ENCODE data around the gene PPFIBP2. TPM values are rescaled to one million over a fixed set of nuclear protein-coding genes. Genes with fewer than 3 reads are reported as not detected.

PPFIBP2 gene
- total RNA-seq, 1 experiment from 2014 or later, result 21.5 TPM

DNA sequence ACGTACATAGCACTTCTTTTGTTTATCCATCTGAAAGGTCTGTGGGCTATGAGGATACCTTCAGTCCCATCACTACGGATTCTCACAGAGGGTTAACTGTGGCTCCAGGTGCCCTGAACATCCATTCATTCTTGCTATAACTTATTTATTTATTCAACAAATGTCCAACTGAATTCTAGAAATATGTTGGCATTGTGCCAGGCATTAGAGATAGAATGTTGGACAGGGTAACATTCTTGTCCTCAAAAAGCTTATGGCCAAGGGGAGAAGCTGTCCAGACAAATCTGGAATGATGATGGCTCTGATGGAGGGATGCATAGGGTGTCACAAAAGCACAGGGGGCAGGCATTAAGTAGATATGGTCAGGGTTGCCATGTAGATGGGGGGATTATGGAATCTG lies 20.1 kb upstream of the PPFIBP2 start:
- BruUV-seq (replicated peaks), result no TSS peak
- Histone ChIP-seq H3K9me3 (ENCODE audit: control insufficient read depth, insufficient read depth, low read depth, low read length) (no peaks in the 10 kb centered on the region), H3K27ac (ENCODE audit: low read length) (no peak overlapping the region), H3K4me3 (ENCODE audit: low read depth in 2 of 2, low read length in 2 of 2) (no peak overlapping the region), H3K4me1 (ENCODE audit: control insufficient read depth, insufficient read depth, low read length) (no peaks in the 10 kb centered on the region), H3K27me3 (ENCODE audit: control insufficient read depth, insufficient read depth, low read length) (peaks cover 10% of the 10 kb centered on the region; the same call in 1 of the 2 replicates), H3K36me3 (ENCODE audit: control insufficient read depth, insufficient read depth, low read length) (no peaks in the 10 kb centered on the region)
- ATAC-seq (no peak), DNase-seq (ENCODE audit: low read depth, low spot score) (no peak)
- in situ Hi-C loops (cut with HindIII; ENCODE audit: low pct_unique_long_range_greater_than_20kb, low sequenced_read_pairs), result no loop called here
- POLR2A ChIA-PET, result no interaction called here
- TF ChIP-seq, protein P1, sequence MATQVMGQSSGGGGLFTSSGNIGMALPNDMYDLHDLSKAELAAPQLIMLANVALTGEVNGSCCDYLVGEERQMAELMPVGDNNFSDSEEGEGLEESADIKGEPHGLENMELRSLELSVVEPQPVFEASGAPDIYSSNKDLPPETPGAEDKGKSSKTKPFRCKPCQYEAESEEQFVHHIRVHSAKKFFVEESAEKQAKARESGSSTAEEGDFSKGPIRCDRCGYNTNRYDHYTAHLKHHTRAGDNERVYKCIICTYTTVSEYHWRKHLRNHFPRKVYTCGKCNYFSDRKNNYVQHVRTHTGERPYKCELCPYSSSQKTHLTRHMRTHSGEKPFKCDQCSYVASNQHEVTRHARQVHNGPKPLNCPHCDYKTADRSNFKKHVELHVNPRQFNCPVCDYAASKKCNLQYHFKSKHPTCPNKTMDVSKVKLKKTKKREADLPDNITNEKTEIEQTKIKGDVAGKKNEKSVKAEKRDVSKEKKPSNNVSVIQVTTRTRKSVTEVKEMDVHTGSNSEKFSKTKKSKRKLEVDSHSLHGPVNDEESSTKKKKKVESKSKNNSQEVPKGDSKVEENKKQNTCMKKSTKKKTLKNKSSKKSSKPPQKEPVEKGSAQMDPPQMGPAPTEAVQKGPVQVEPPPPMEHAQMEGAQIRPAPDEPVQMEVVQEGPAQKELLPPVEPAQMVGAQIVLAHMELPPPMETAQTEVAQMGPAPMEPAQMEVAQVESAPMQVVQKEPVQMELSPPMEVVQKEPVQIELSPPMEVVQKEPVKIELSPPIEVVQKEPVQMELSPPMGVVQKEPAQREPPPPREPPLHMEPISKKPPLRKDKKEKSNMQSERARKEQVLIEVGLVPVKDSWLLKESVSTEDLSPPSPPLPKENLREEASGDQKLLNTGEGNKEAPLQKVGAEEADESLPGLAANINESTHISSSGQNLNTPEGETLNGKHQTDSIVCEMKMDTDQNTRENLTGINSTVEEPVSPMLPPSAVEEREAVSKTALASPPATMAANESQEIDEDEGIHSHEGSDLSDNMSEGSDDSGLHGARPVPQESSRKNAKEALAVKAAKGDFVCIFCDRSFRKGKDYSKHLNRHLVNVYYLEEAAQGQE (IDR thresholded peaks at IDR 0.05; ENCODE audit: insufficient read depth in 1 of 2, low read depth in 2 of 2, low read length in 1 of 2), result no peak
- TF ChIP-seq SIN3A (IDR thresholded peaks at IDR 0.05; ENCODE audit: borderline replicate concordance, insufficient read depth, low read depth, low read length) (no peak), TCF7L2 (IDR thresholded peaks at IDR 0.05; ENCODE audit: low read depth, low read length) (no peak), POLR2AphosphoS5 (IDR thresholded peaks at IDR 0.05; ENCODE audit: low read depth, low read length) (no peak), CTCF (IDR thresholded peaks at IDR 0.05) (no peak)
- CTCF ChIA-PET, result no interaction called here
- intact Hi-C loops (cut with micrococcal nuclease; ENCODE audit: unreplicated experiment), result no loop called here

DNA sequence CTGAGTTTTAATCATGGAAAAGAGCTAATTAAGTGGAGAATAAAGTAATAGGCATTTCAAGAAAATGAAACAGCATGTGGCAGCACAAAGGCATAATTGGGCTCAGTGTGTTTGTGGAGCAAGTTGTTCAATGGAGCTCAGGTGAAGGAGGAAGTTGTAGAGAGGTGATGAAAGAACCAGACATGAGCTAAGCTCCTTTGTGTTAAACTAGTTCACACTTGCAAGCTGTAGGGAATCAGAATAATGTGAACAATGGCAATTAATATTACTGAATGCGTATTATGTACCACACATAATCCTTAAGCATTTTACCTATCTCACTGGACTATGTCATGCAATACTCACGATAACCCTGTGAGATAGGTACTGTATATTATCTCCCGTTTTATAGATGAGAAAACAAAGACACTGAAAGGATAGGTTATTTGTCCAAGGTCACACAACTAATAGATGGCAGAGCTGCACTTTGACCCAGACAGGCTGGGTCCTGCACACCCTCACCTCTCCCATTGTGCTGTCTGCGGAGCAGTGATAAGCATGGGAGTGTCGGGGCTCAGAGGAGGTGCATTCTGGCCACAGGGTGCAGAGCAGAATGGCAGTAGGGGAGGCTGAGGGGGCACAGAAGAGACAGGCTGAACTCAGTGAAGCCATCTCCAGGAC lies 19.6 kb upstream of the PPFIBP2 start:
- ChIA-PET POLR2A (no interaction called here), CTCF (no interaction called here)
- DNase-seq (ENCODE audit: low read depth, low spot score) (no peak), ATAC-seq (0 out of 2 replicates have a peak, but pooled peaks have one; percentile 31)
- intact Hi-C loops (cut with micrococcal nuclease; ENCODE audit: unreplicated experiment) (no loop called here), in situ Hi-C loops (cut with HindIII; ENCODE audit: low pct_unique_long_range_greater_than_20kb, low sequenced_read_pairs) (no loop called here)
- H3K4me1 ChIP-seq (ENCODE audit: control insufficient read depth, insufficient read depth, low read length), result no peaks in the 10 kb centered on the region
- TF ChIP-seq POLR2AphosphoS5 (IDR thresholded peaks at IDR 0.05; ENCODE audit: low read depth, low read length) (no peak), SIN3A (IDR thresholded peaks at IDR 0.05; ENCODE audit: borderline replicate concordance, insufficient read depth, low read depth, low read length) (no peak), CTCF (IDR thresholded peaks at IDR 0.05) (no peak), TCF7L2 (IDR thresholded peaks at IDR 0.05; ENCODE audit: low read depth, low read length) (no peak)
- TF ChIP-seq, protein P1 (IDR thresholded peaks at IDR 0.05; ENCODE audit: insufficient read depth in 1 of 2, low read depth in 2 of 2, low read length in 1 of 2), result no peak
- H3K4me3 ChIP-seq (ENCODE audit: low read depth in 2 of 2, low read length in 2 of 2), result no peak overlapping the region
- BruUV-seq (replicated peaks), result no TSS peak
- H3K9me3 ChIP-seq (ENCODE audit: control insufficient read depth, insufficient read depth, low read depth, low read length), result no peaks in the 10 kb centered on the region
- no peaks in the 10 kb centered on the region for H3K36me3 ChIP-seq (ENCODE audit: control insufficient read depth, insufficient read depth, low read length)
- no peak overlapping the region for H3K27ac ChIP-seq (ENCODE audit: low read length)
- H3K27me3 ChIP-seq (ENCODE audit: control insufficient read depth, insufficient read depth, low read length), result peaks cover 10% of the 10 kb centered on the region; the same call in 1 of the 2 replicates
